SK-N-SH (cell line): ENCODE measurements around the gene CBFB. TPM values are rescaled to one million over a fixed set of nuclear protein-coding genes. Genes with fewer than 3 reads are reported as not detected.

ENCODE experiments used
- CTCF ChIA-PET: fragments of 300-600, 350-600 bp; formaldehyde crosslinking; extraction: SDS; loops from one replicate; lab custom pipeline; 2021; lab: Yijun Ruan, JAX
- POLR2A ChIA-PET: fragments of 350-600 bp; sonication (Branson Sonifier 250); formaldehyde crosslinking; extraction: SDS; loops from one replicate; lab custom pipeline; 2020; ENCODE audit warnings: antibody characterized with exemption, inconsistent platforms; lab: Yijun Ruan, JAX
- DNase-seq: peaks from one replicate; pipeline ENCODE4 v3.0.0; 2012
- H2AFZ ChIP-seq: fragments of 200-600 bp; sonication (generic); 2 replicates; pipeline ENCODE4 v1.8.1; 2016; ENCODE audit warnings: antibody characterized with exemption, mild to moderate bottlenecking, low read depth
- H3F3A ChIP-seq: fragments of 200-600 bp; sonication (generic); replicated peaks from 2 replicates; pipeline ENCODE3; 2016; ENCODE audit warnings: antibody characterized with exemption, mild to moderate bottlenecking; ENCODE audit not compliant: insufficient read depth
- H3K27ac ChIP-seq, 2 experiments: fragments of 200-500 bp in 1 of 2; fragments of 200-600 bp in 1 of 2; sonication (Bioruptor generic) in 1 of 2; sonication (generic), shearing (Covaris generic) in 1 of 2; 2 replicates each; pipeline versions ENCODE4 v1.5.1 to v1.6.1; 2014 to 2016; ENCODE audit warnings: low read depth in 2 of 2, inconsistent platforms in 1 of 2, low read length in 1 of 2, mild to moderate bottlenecking in 1 of 2, mixed read lengths in 1 of 2
- H3K27me3 ChIP-seq: fragments of 200-600 bp; sonication (generic), shearing (Covaris generic); 2 replicates; pipeline ENCODE4 v1.6.1; 2016; ENCODE audit warnings: mixed run types; ENCODE audit not compliant: insufficient read depth
- H3K36me3 ChIP-seq, 2 experiments: fragments of 200-500 bp in 1 of 2; fragments of 200-600 bp in 1 of 2; sonication (Bioruptor generic) in 1 of 2; sonication (generic) in 1 of 2; replicated peaks in 1 of 2; 2 replicates each; pipeline versions ENCODE3 to v1.5.1; 2014 to 2016; ENCODE audit warnings: low read length in 1 of 2, mild to moderate bottlenecking in 1 of 2; ENCODE audit not compliant: insufficient read depth in 2 of 2, control insufficient read depth in 1 of 2
- H3K4me1 ChIP-seq, 2 experiments: fragments of 200-500 bp in 1 of 2; fragments of 200-600 bp in 1 of 2; sonication (Bioruptor generic) in 1 of 2; sonication (generic), shearing (Covaris generic) in 1 of 2; 2 replicates each; pipeline versions ENCODE4 v1.5.1 to v1.6.1; 2014 to 2016; ENCODE audit warnings: low read depth in 1 of 2, low read length in 1 of 2, mixed run types in 1 of 2; ENCODE audit not compliant: insufficient read depth in 2 of 2, control insufficient read depth in 1 of 2
- H3K4me2 ChIP-seq: fragments of 200-600 bp; sonication (generic), shearing (Covaris generic); 2 replicates; pipeline ENCODE4 v1.6.1; 2017; ENCODE audit warnings: mixed run types
- H3K4me3 ChIP-seq, 2 experiments: fragments of 200-500 bp in 1 of 2; fragments of 200-600 bp in 1 of 2; sonication (Bioruptor generic) in 1 of 2; sonication (generic), shearing (Covaris generic) in 1 of 2; 2 replicates each; pipeline versions ENCODE4 v1.5.1 to v1.8.1; 2014 to 2016; ENCODE audit warnings: low read depth in 2 of 2, inconsistent platforms in 1 of 2, low read length in 1 of 2, mild to moderate bottlenecking in 1 of 2, mixed read lengths in 1 of 2, moderate library complexity in 1 of 2
- H3K79me2 ChIP-seq: fragments of 200-600 bp; sonication (generic); 2 replicates; pipeline ENCODE4 v1.8.1; 2017; ENCODE audit warnings: mild to moderate bottlenecking; ENCODE audit not compliant: insufficient read depth
- H3K9ac ChIP-seq: fragments of 200-600 bp; sonication (generic); 2 replicates; pipeline ENCODE4 v1.6.1; 2017; ENCODE audit warnings: mixed run types
- H3K9me2 ChIP-seq: fragments of 200-600 bp; sonication (generic); 2 replicates; pipeline ENCODE4 v1.6.1; 2017; ENCODE audit warnings: mixed run types
- H3K9me3 ChIP-seq: fragments of 200-600 bp; sonication (generic); 2 replicates; pipeline ENCODE4 v1.6.1; 2017; ENCODE audit warnings: mixed run types, mild to moderate bottlenecking, moderate library complexity
- H4K20me1 ChIP-seq: fragments of 200-600 bp; sonication (generic); 2 replicates; pipeline ENCODE4 v1.6.1; 2017; ENCODE audit warnings: mild to moderate bottlenecking, mixed run types; ENCODE audit not compliant: insufficient read depth
- EP300 ChIP-seq, 2 experiments: IDR thresholded peaks; 2 replicates each; pipeline versions ENCODE4 v1.4.0 to v1.6.1; 2012; ENCODE audit warnings: borderline replicate concordance in 1 of 2, low read depth in 1 of 2, low read length in 1 of 2
- EZH2phosphoT487 ChIP-seq: fragments of 200-600 bp; sonication (generic); IDR thresholded peaks from 2 replicates; pipeline ENCODE4 v1.6.1; 2017; ENCODE audit warnings: low read depth, mixed run types, mild to moderate bottlenecking, antibody characterized with exemption, moderate library complexity, borderline replicate concordance
- FOXJ3 ChIP-seq: sonication (generic); formaldehyde crosslinking; IDR thresholded peaks from 2 replicates; pipeline ENCODE4 v1.5.1; 2020; ENCODE audit warnings: mild to moderate bottlenecking, missing genetic modification reagents
- JUND ChIP-seq: IDR thresholded peaks from 2 replicates; pipeline ENCODE4 v1.4.0; 2012
- MXI1 ChIP-seq: IDR thresholded peaks from 2 replicates; pipeline ENCODE4 v1.6.1; 2012; ENCODE audit warnings: mild to moderate bottlenecking, low read depth, low read length, improper control_type of control experiment
- POLR2AphosphoS5 ChIP-seq: IDR thresholded peaks from 2 replicates; pipeline ENCODE4 v1.6.1; 2012; ENCODE audit warnings: low read depth, low read length
- RFX5 ChIP-seq: IDR thresholded peaks from 2 replicates; pipeline ENCODE4 v1.6.1; 2012; ENCODE audit warnings: mild to moderate bottlenecking, improper control_type of control experiment, low read length
- SIN3A ChIP-seq: IDR thresholded peaks from 2 replicates; pipeline ENCODE4 v1.6.1; 2012; ENCODE audit warnings: low read depth, mild to moderate bottlenecking, low read length, moderate library complexity, borderline replicate concordance
- TCF12 ChIP-seq: IDR thresholded peaks from 2 replicates; pipeline ENCODE4 v1.4.0; 2012
- USF1 ChIP-seq: IDR thresholded peaks from 2 replicates; pipeline ENCODE4 v1.4.0; 2012; ENCODE audit warnings: low read depth, borderline replicate concordance
- YY1 ChIP-seq: IDR thresholded peaks from 2 replicates; pipeline ENCODE4 v1.4.0; 2012; ENCODE audit warnings: low read depth, mild to moderate bottlenecking
- WGBS: methylation state at CpG from one replicate; pipeline ENCODE4 v1.1.6; 2017; ENCODE audit warnings: low lambda C conversion rate; 5-methylcytosine and 5-hydroxymethylcytosine counted together
- polyA plus RNA-seq, 3 experiments: library from polyadenylated mRNA; depleted of rRNA; stranded (reverse); fragments of >200 nt; gene quantifications; 2 replicates each; pipeline ENCODE4 v1.2.3, GENCODE V29; 2012
- TF ChIP-seq, protein P1 (sequence below): IDR thresholded peaks from 2 replicates; pipeline ENCODE4; 2012
- TF ChIP-seq, protein P2 (sequence below): fragments of 200-600 bp; sonication (generic); IDR thresholded peaks from 2 replicates; pipeline ENCODE4 v1.6.1; 2017; ENCODE audit warnings: antibody characterized with exemption, mild to moderate bottlenecking, moderate library complexity
- TF ChIP-seq, protein P3 (sequence below): fragments of 150-350 bp; IDR thresholded peaks from 2 replicates; pipeline ENCODE4 v1.6.1; 2017; ENCODE audit warnings: antibody characterized with exemption, low read length, low read depth, borderline replicate concordance

The CBFB gene
- polyA plus RNA-seq, 1 of the 3 experiments (the other 2 are of a cell fraction) = 40.1 TPM

DNA sequence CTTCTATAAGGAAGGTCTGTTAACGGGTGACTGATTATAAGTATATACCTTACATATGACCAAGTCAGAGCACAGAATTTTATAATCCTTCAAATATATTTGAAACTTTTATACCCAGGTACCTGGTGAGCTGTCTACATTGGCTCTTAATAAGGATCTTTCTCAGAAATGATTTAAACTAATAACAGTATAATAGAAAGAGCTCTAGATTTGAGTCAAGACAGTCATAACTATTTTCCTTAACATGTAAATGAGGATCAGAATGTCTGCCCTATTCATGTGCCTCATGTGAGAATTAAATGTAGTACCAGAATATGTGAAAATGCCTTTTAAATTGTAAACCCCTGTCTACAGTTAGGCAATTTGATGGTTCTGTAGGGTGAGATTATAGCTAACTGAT lies 14.5 kb downstream of the CBFB start:
- Histone ChIP-seq H4K20me1 (peaks cover 45% of the 10 kb centered on the region), H3K4me1 (peaks cover 0 to 8% of the 10 kb centered on the region in 2 experiments; a peak in 1 of 4 replicates), H3K79me2 (peaks cover 100% of the 10 kb centered on the region), H3K36me3 (peaks cover 21 to 66% of the 10 kb centered on the region in 2 experiments), H3K4me2 (no peak overlapping the region), H2AFZ (no peak overlapping the region), H3K4me3 (no peak overlapping the region), H3K27ac (no peak overlapping the region), H3F3A (peaks cover 15% of the 10 kb centered on the region), H3K9me2 (no peaks in the 10 kb centered on the region), H3K9me3 (no peaks in the 10 kb centered on the region), H3K27me3 (no peaks in the 10 kb centered on the region), H3K9ac (no peak overlapping the region)
- ChIA-PET POLR2A (interaction anchor here (0.7 kb wide), 1 partner anchor 15 kb away, joined by 4 read pairs; no protein-coding TSS in a partner anchor), CTCF (interaction anchor here (1.0 to 1.8 kb wide), 5 partner anchors 26 to 112 kb away, joined by 3 to 5 read pairs (median 4); partner anchors contain the start of gene CES3)
- WGBS = 97% methylated on average over 1 of the region's 1 CpG
- DNase-seq = no peak
- TF ChIP-seq SIN3A (no peak), FOXJ3 (CRISPR knock-in tag) (no peak), TCF12 (no peak), USF1 (no peak), EZH2phosphoT487 (no peak), RFX5 (no peak), EP300 (IDR thresholded peaks at IDR 0.05; ENCODE audit: borderline replicate concordance in 1 of 2, low read depth in 1 of 2, low read length in 1 of 2) (no peak), POLR2AphosphoS5 (no peak), JUND (no peak), YY1 (no peak), MXI1 (no peak)
- TF ChIP-seq, protein P1, sequence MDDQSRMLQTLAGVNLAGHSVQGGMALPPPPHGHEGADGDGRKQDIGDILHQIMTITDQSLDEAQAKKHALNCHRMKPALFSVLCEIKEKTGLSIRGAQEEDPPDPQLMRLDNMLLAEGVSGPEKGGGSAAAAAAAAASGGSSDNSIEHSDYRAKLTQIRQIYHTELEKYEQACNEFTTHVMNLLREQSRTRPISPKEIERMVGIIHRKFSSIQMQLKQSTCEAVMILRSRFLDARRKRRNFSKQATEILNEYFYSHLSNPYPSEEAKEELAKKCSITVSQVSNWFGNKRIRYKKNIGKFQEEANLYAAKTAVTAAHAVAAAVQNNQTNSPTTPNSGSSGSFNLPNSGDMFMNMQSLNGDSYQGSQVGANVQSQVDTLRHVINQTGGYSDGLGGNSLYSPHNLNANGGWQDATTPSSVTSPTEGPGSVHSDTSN = no peak
- TF ChIP-seq, protein P2, sequence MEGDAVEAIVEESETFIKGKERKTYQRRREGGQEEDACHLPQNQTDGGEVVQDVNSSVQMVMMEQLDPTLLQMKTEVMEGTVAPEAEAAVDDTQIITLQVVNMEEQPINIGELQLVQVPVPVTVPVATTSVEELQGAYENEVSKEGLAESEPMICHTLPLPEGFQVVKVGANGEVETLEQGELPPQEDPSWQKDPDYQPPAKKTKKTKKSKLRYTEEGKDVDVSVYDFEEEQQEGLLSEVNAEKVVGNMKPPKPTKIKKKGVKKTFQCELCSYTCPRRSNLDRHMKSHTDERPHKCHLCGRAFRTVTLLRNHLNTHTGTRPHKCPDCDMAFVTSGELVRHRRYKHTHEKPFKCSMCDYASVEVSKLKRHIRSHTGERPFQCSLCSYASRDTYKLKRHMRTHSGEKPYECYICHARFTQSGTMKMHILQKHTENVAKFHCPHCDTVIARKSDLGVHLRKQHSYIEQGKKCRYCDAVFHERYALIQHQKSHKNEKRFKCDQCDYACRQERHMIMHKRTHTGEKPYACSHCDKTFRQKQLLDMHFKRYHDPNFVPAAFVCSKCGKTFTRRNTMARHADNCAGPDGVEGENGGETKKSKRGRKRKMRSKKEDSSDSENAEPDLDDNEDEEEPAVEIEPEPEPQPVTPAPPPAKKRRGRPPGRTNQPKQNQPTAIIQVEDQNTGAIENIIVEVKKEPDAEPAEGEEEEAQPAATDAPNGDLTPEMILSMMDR = no peak
- TF ChIP-seq, protein P3, sequence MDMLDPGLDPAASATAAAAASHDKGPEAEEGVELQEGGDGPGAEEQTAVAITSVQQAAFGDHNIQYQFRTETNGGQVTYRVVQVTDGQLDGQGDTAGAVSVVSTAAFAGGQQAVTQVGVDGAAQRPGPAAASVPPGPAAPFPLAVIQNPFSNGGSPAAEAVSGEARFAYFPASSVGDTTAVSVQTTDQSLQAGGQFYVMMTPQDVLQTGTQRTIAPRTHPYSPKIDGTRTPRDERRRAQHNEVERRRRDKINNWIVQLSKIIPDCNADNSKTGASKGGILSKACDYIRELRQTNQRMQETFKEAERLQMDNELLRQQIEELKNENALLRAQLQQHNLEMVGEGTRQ = no peak
